Stimulated activated CD4-positive, alpha-beta T cell treated with anti-CD3 and anti-CD28 coated beads, TNF-alpha, amount 100 ng/mL, for 4 hours (primary cell): ENCODE measurements around the gene KIAA1549.

ENCODE experiments used
- DNase-seq, 3 experiments: peaks; one replicate each; pipeline ENCODE4 v3.0.0-alpha.2; 2020; ENCODE audit warnings: low read depth in 3 of 3

KIAA1549 gene

GRCh38 chr7:138853448-138853847 lies 127.7 kb downstream of the KIAA1549 start:
- DNase-seq = no peak

GRCh38 chr7:138852469-138852868 lies 128.7 kb downstream of the KIAA1549 start:
- no peak for DNase-seq

GRCh38 chr7:138849701-138850100 lies 131.5 kb downstream of the KIAA1549 start:
- DNase-seq = no peak

- no peak for DNase-seq
Measured at GRCh38 chr7:138848056-138848980, 132.9 kb downstream of the KIAA1549 start.

GRCh38 chr7:138845711-138846110 lies 135.5 kb downstream of the KIAA1549 start:
- no peak for DNase-seq

GRCh38 chr7:138843632-138844580 lies 137.3 kb downstream of the KIAA1549 start:
- DNase-seq = no peak

- DNase-seq = no peak
Measured at GRCh38 chr7:138842111-138842510, 139.1 kb downstream of the KIAA1549 start.

GRCh38 chr7:138838166-138838565 lies 143.0 kb downstream of the KIAA1549 start:
- DNase-seq = no peak

- DNase-seq = no peak
Measured at GRCh38 chr7:138837627-138838026, 143.6 kb downstream of the KIAA1549 start.

GRCh38 chr7:138835087-138835486 lies 146.1 kb downstream of the KIAA1549 start:
- DNase-seq = no peak

- no peak for DNase-seq
Measured at GRCh38 chr7:138834583-138834982, 146.6 kb downstream of the KIAA1549 start.

- no peak for DNase-seq
Measured at GRCh38 chr7:138833596-138833995, 147.6 kb downstream of the KIAA1549 start.

GRCh38 chr7:138832966-138833365 lies 148.2 kb downstream of the KIAA1549 start:
- DNase-seq = no peak

- no peak for DNase-seq
Measured at GRCh38 chr7:138829335-138829734, 151.9 kb downstream of the KIAA1549 start.

GRCh38 chr7:138828302-138828701 lies 152.9 kb downstream of the KIAA1549 start:
- no peak for DNase-seq

- no peak for DNase-seq
Measured at GRCh38 chr7:138825049-138825721, 156.0 kb downstream of the KIAA1549 start.

GRCh38 chr7:138822867-138823535 lies 158.2 kb downstream of the KIAA1549 start:
- DNase-seq = no peak

- no peak for DNase-seq
Measured at GRCh38 chr7:138821912-138822311, 159.3 kb downstream of the KIAA1549 start.

GRCh38 chr7:138819625-138820024 lies 161.6 kb downstream of the KIAA1549 start:
- no peak for DNase-seq

- no peak for DNase-seq
Measured at GRCh38 chr7:138816650-138817049, 164.5 kb downstream of the KIAA1549 start.

GRCh38 chr7:138814816-138815332 lies 166.3 kb downstream of the KIAA1549 start:
- DNase-seq = no peak
